H1 (cell line): Measurements from ENCODE around the gene HIPK2. TPM values are rescaled to one million over a fixed set of nuclear protein-coding genes. Genes with fewer than 3 reads are reported as not detected.

Experiments used
- BCL11A ChIP-seq, 2 experiments: IDR thresholded peaks; one replicate each; pipeline ENCODE4 v1.6.1; 2011; ENCODE audit warnings: low read depth in 2 of 2, low read length in 2 of 2, mild to moderate bottlenecking in 2 of 2
- HDAC2 ChIP-seq, 2 experiments: fragments of 300-600 bp in 1 of 2; sonication (generic) in 1 of 2; IDR thresholded peaks; 2 replicates each; pipeline ENCODE4 v1.6.1; 2011 to 2012; ENCODE audit warnings: low read depth in 2 of 2, low read length in 2 of 2, mild to moderate bottlenecking in 2 of 2, moderate library complexity in 2 of 2, borderline replicate concordance in 1 of 2, inconsistent platforms in 1 of 2
- HDAC6 ChIP-seq: IDR thresholded peaks from one replicate; pipeline ENCODE4 v1.7.1; 2012; ENCODE audit warnings: low read depth, mild to moderate bottlenecking, inconsistent platforms, low read length, moderate library complexity
- MAX ChIP-seq: IDR thresholded peaks from 2 replicates; pipeline ENCODE4 v1.6.1; 2012; ENCODE audit warnings: inconsistent platforms
- RBBP5 ChIP-seq: IDR thresholded peaks from 2 replicates; pipeline ENCODE4 v1.7.1; 2012; ENCODE audit warnings: low read depth, mild to moderate bottlenecking, inconsistent platforms, low read length, moderate library complexity, borderline replicate concordance
- TBP ChIP-seq: IDR thresholded peaks from 2 replicates; pipeline ENCODE4 v1.6.1; 2011; ENCODE audit warnings: low read depth, low read length, improper control_type of control experiment
- polyA plus RNA-seq, 7 experiments: library from polyadenylated mRNA; depleted of rRNA in 3 of 7; stranded (reverse) in 5 of 7; unstranded in 2 of 7; fragments of >200 nt in 5 of 7; fragments of 200-250 nt in 2 of 7; gene quantifications; 1 replicate in 5 of 7; 2 replicates in 1 of 7; 4 replicates in 1 of 7; pipeline versions ENCODE4 v1.2.1 to v1.2.3, GENCODE V29; 2011 to 2013; ENCODE audit warnings: missing spikeins in 2 of 7, mixed read lengths in 2 of 7
- total RNA-seq: library from RNA; stranded (reverse); fragmentation: NEBNext Ultra II Directional; extraction: Animal tissue kit (Norgen Biotek cat#: 25700); gene quantifications from 2 replicates; pipeline ENCODE4 v1.2.1, GENCODE V29; 2021

Gene HIPK2
- total and polyA plus RNA-seq, 2 of the 8 experiments (the other 6 are each of a cell fraction or from before 2014, with no cell fraction given) = 8.3 to 24.3 TPM

DNA sequence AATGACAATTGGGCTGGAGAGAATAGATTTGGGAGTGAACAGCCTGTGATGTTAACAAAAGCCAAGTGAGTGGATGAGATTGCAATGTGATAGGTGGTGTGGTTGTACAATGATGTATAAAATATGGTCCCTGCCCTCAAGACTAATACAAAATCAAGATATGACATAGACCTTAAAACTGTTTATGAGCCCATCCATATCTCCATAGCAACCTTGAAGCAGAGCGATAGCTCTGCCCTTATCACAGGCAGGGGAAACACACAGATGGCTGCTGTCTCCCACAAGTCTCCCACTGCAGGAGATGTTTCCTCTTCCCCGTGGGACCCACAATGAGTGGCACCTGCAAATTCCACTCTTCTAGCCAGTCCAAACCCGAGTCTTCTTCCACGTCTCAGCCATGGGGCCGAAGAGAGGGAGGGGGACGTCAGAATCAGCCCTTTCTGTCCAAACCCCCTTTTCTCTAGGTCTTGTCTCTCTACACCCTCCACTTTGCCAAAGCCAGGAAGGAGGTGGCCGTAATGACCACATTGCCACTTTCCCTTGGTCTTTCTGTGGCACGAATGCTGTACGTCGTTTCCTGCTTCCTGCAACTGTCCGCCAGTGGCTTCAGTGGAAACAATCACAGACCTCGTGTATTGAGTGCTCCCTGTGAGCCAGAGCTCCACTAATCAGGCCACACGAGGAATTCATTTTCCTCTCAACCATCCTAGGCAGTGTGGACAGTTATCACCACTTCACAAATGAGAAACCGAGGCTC, 43.7 kb upstream of the HIPK2 start (continued):
- no peak for TF ChIP-seq HDAC2 (IDR thresholded peaks at IDR 0.05; ENCODE audit: borderline replicate concordance in 1 of 2, low read depth in 2 of 2, low read length in 2 of 2)
- no peak for TF ChIP-seq TBP
- no peak for TF ChIP-seq MAX
- no peak for TF ChIP-seq HDAC6
- TF ChIP-seq RBBP5 = no peak
- no peak for TF ChIP-seq BCL11A (IDR thresholded peaks at IDR 0.05; ENCODE audit: low read depth in 2 of 2, low read length in 2 of 2)
